Karpas-422 (cell line): ENCODE measurements around the gene MROH2B. TPM values are rescaled to one million over a fixed set of nuclear protein-coding genes. Genes with fewer than 3 reads are reported as not detected.

Experiments used
- DNase-seq: peaks from one replicate; pipeline ENCODE4 v3.0.0-alpha.2; 2015
- H2AFZ ChIP-seq: fragments of 200-600 bp; sonication (generic); 2 replicates; pipeline ENCODE4 v1.6.1; 2014; ENCODE audit warnings: antibody characterized with exemption, low read length, mixed read lengths
- H3K27ac ChIP-seq: fragments of 200-600 bp; sonication (generic); 2 replicates; pipeline ENCODE4 v1.5.1; 2014; ENCODE audit warnings: mild to moderate bottlenecking, low read length, moderate library complexity
- H3K27me3 ChIP-seq: fragments of 200-600 bp; sonication (generic); 2 replicates; pipeline ENCODE4 v1.6.1; 2014; ENCODE audit warnings: low read length, mixed read lengths
- H3K36me3 ChIP-seq: fragments of 200-600 bp; sonication (generic); 2 replicates; pipeline ENCODE4 v1.6.1; 2014; ENCODE audit warnings: low read length, mixed read lengths; ENCODE audit not compliant: insufficient read depth
- H3K4me1 ChIP-seq: fragments of 200-600 bp; sonication (generic); 2 replicates; pipeline ENCODE4 v1.6.1; 2014; ENCODE audit warnings: mild to moderate bottlenecking, low read length, mixed read lengths
- H3K4me2 ChIP-seq: fragments of 200-600 bp; sonication (generic); 2 replicates; pipeline ENCODE4 v1.6.1; 2014; ENCODE audit warnings: low read length, low read depth, mild to moderate bottlenecking; ENCODE audit not compliant: poor library complexity, severe bottlenecking
- H3K4me3 ChIP-seq: fragments of 200-600 bp; sonication (generic); 2 replicates; pipeline ENCODE4 v1.5.1; 2014; ENCODE audit warnings: mild to moderate bottlenecking, antibody characterized with exemption, low read length, mixed read lengths
- H3K79me2 ChIP-seq: fragments of 200-600 bp; sonication (generic); 2 replicates; pipeline ENCODE4 v1.6.1; 2014; ENCODE audit warnings: mild to moderate bottlenecking, low read length, mixed read lengths
- H3K9ac ChIP-seq: fragments of 200-600 bp; sonication (generic); 2 replicates; pipeline ENCODE4 v1.6.0; 2014; ENCODE audit warnings: low read length
- H3K9me2 ChIP-seq: fragments of 200-600 bp; sonication (generic), shearing (Covaris generic); replicated peaks from 2 replicates; pipeline ENCODE4 v1.6.0; 2014; ENCODE audit warnings: mild to moderate bottlenecking, low read length, moderate library complexity; ENCODE audit not compliant: insufficient read depth
- H3K9me3 ChIP-seq: fragments of 300-700, 200-600 bp; sonication (generic); 2 replicates; pipeline ENCODE4 v1.6.1; 2014; ENCODE audit warnings: low read length, mixed read lengths
- H4K20me1 ChIP-seq: fragments of 200-600 bp; sonication (generic); 2 replicates; pipeline ENCODE4 v1.6.1; 2014; ENCODE audit warnings: mild to moderate bottlenecking, antibody characterized with exemption, low read length, low read depth; ENCODE audit not compliant: insufficient read depth
- total RNA-seq: library from RNA; depleted of rRNA; stranded (reverse); fragments of >200 nt; shearing (Covaris generic); gene quantifications from 2 replicates; pipeline ENCODE4 v1.2.3, GENCODE V29; 2014; ENCODE audit warnings: low replicate concordance

MROH2B gene
- total RNA-seq, 1 experiment from 2014 or later: not detected

DNA sequence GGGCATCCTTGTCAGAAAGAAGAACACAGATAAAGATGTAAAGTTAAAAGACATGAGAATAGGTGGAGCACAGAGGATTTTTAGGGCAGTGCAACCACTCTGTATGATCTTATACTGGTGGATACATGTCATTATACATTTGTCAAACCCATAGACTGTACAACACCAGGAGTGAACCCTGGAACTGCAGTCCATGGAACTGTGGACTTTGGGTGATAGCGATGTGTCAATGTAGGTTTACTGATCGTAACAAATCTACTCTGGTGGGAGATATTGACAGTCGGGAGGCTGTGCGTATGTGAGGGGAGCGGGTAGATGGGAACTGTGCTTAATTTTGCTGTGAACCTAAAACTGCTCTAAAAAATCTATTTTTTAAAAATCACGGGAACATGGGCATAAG is 60.6 kb downstream of the MROH2B start:
- no peaks in the 10 kb centered on the region for H3K9me3 ChIP-seq
- no peak overlapping the region for H3K4me3 ChIP-seq
- no peaks in the 10 kb centered on the region for H4K20me1 ChIP-seq
- H3K9ac ChIP-seq: no peak overlapping the region
- no peak overlapping the region for H2AFZ ChIP-seq
- DNase-seq: no peak
- no peaks in the 10 kb centered on the region for H3K4me1 ChIP-seq
- no peaks in the 10 kb centered on the region for H3K9me2 ChIP-seq
- H3K27ac ChIP-seq: no peak overlapping the region
- no peaks in the 10 kb centered on the region for H3K27me3 ChIP-seq
- no peak overlapping the region for H3K4me2 ChIP-seq
- H3K79me2 ChIP-seq: no peaks in the 10 kb centered on the region
- H3K36me3 ChIP-seq: no peaks in the 10 kb centered on the region

DNA sequence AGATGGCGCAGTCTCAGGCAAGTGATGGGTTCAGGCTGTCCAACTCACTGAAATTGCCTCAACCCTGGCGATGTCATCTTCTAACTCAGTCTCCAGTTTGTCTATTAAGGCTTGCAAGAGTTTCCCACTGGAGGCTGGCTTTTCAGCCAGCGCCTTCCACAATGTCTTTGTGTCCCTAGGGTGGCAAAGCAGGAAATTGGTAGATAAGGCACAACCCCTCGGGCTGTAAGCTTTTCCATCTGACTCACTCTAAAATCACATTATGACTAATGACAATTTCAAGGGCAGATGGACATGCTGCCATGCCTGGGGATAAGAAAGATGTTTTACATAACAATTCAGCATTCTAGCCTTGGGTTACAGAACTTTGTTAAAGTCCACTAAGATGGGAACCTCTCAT is 61.9 kb downstream of the MROH2B start:
- Histone ChIP-seq H4K20me1 (no peaks in the 10 kb centered on the region), H3K4me3 (no peak overlapping the region), H3K4me2 (no peak overlapping the region), H3K79me2 (no peaks in the 10 kb centered on the region), H2AFZ (no peak overlapping the region), H3K9me2 (no peaks in the 10 kb centered on the region), H3K27me3 (no peaks in the 10 kb centered on the region), H3K4me1 (no peaks in the 10 kb centered on the region), H3K9me3 (no peaks in the 10 kb centered on the region), H3K9ac (no peak overlapping the region), H3K36me3 (no peaks in the 10 kb centered on the region), H3K27ac (no peak overlapping the region)
- DNase-seq: no peak

DNA sequence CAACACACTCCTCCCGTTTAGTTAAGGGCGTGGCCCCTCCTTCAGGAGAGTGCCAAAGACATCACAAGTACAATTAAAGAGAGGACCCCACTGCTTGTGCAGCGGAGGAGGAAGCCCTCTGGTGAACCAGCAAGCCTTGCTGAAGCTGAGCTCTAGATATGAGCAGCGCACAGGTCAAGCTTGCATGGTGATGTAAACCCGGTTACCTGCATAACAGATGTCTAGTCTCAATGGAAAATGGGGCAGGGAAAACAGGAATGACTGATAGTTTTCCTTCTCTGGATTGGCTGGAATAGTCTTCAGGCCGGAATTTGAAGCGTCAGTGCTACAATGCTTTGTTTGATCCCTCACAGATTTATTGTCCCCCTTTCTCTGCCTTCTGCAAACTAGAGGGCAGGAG is 66.2 kb downstream of the MROH2B start:
- no peaks in the 10 kb centered on the region for H3K9me3 ChIP-seq
- H2AFZ ChIP-seq: no peak overlapping the region
- H3K4me2 ChIP-seq: no peak overlapping the region
- H3K4me1 ChIP-seq: no peaks in the 10 kb centered on the region
- H4K20me1 ChIP-seq: no peaks in the 10 kb centered on the region
- no peak overlapping the region for H3K9ac ChIP-seq
- no peak overlapping the region for H3K27ac ChIP-seq
- no peaks in the 10 kb centered on the region for H3K9me2 ChIP-seq
- H3K36me3 ChIP-seq: no peaks in the 10 kb centered on the region
- no peaks in the 10 kb centered on the region for H3K27me3 ChIP-seq
- H3K4me3 ChIP-seq: no peak overlapping the region
- H3K79me2 ChIP-seq: no peaks in the 10 kb centered on the region
- no peak for DNase-seq

DNA sequence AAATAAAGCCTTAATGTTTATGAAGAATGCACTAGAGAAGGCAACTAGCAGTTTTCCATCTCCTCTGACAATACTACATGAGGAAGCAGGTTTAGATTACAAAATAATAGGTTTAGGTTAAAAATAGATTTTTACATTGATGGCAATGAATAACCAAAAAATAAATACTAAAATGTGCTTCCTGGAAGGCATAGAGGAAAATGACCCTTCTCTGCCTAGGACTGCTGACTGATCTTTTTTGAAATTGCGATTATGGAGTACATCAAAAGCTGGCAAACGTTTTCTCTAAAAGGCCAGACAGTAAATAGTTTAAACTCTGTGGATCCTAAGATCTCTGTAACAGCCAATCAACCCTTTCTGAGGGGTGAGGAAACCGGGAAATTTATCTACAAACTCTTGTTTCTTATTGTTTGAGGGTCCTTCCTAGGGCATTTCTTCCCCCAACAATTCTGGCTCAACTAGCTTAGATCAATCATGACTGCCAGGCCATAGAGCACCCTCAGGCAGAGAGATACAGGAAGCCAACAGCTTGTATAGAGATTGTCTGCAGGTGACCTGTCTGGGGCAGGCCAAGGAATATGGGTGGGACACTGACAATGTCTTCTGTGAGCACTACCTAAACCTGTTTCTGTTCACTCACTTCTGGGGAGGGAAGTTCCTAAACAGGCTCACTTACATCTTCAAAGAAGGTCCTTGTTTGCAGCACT is 67.3 kb downstream of the MROH2B start:
- H4K20me1 ChIP-seq: no peaks in the 10 kb centered on the region
- no peaks in the 10 kb centered on the region for H3K9me3 ChIP-seq
- H3K36me3 ChIP-seq: no peaks in the 10 kb centered on the region
- no peak overlapping the region for H2AFZ ChIP-seq
- no peaks in the 10 kb centered on the region for H3K9me2 ChIP-seq
- no peak overlapping the region for H3K9ac ChIP-seq
- no peak overlapping the region for H3K4me3 ChIP-seq
- H3K27me3 ChIP-seq: no peaks in the 10 kb centered on the region
- no peak for DNase-seq
- no peak overlapping the region for H3K4me2 ChIP-seq
- H3K79me2 ChIP-seq: no peaks in the 10 kb centered on the region
- no peaks in the 10 kb centered on the region for H3K4me1 ChIP-seq
- no peak overlapping the region for H3K27ac ChIP-seq

DNA sequence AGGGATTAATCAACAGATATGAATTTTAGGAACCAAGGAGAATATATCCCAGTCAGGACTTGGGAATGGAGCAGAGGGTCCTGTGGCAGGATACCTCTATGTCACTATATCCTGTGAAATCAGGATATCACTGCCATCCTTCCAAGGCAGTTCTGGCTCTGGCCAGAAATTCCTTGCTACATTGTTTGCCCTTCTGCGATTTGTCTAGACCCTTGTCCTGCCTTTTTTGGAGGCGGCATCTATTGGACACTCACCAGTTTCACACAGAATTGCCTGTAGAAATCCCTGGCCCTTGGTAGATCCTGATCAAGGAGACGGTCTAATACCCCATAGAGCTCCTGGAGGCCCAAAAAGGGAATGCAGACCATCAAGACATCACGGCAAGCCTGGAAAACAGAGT is 71.2 kb downstream of the MROH2B start:
- no peaks in the 10 kb centered on the region for H3K9me2 ChIP-seq
- H3K4me1 ChIP-seq: no peaks in the 10 kb centered on the region
- no peak overlapping the region for H3K4me3 ChIP-seq
- no peak overlapping the region for H3K9ac ChIP-seq
- H2AFZ ChIP-seq: no peak overlapping the region
- H3K4me2 ChIP-seq: no peak overlapping the region
- no peaks in the 10 kb centered on the region for H4K20me1 ChIP-seq
- no peaks in the 10 kb centered on the region for H3K36me3 ChIP-seq
- H3K27ac ChIP-seq: no peak overlapping the region
- no peaks in the 10 kb centered on the region for H3K79me2 ChIP-seq
- H3K27me3 ChIP-seq: no peaks in the 10 kb centered on the region
- DNase-seq: no peak
- H3K9me3 ChIP-seq: no peaks in the 10 kb centered on the region

DNA sequence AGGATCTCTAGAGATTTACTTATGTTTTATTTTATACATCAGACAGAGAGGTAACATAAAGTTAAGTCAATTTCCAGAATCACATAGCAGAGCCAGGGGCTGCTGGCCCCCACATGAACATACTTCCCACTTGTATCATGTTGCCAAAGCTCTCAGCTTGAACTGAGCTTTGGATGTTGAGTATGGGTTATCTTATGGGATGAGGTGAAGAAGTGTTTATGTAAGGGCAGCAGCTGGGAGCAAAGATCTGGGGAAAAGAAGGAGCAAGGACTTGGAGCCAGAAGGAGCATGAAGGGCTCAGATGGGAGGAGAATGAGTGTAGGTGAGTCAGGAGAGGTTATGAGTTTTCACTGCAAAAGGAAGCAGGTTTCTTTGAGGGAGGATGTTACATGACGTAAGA is 72.0 kb downstream of the MROH2B start:
- Histone ChIP-seq H3K9me2 (no peaks in the 10 kb centered on the region), H3K27me3 (no peaks in the 10 kb centered on the region), H2AFZ (no peak overlapping the region), H3K36me3 (no peaks in the 10 kb centered on the region), H4K20me1 (no peaks in the 10 kb centered on the region), H3K9me3 (no peaks in the 10 kb centered on the region), H3K79me2 (no peaks in the 10 kb centered on the region), H3K4me2 (no peak overlapping the region), H3K9ac (no peak overlapping the region), H3K4me1 (no peaks in the 10 kb centered on the region), H3K4me3 (no peak overlapping the region), H3K27ac (no peak overlapping the region)
- DNase-seq: no peak

DNA sequence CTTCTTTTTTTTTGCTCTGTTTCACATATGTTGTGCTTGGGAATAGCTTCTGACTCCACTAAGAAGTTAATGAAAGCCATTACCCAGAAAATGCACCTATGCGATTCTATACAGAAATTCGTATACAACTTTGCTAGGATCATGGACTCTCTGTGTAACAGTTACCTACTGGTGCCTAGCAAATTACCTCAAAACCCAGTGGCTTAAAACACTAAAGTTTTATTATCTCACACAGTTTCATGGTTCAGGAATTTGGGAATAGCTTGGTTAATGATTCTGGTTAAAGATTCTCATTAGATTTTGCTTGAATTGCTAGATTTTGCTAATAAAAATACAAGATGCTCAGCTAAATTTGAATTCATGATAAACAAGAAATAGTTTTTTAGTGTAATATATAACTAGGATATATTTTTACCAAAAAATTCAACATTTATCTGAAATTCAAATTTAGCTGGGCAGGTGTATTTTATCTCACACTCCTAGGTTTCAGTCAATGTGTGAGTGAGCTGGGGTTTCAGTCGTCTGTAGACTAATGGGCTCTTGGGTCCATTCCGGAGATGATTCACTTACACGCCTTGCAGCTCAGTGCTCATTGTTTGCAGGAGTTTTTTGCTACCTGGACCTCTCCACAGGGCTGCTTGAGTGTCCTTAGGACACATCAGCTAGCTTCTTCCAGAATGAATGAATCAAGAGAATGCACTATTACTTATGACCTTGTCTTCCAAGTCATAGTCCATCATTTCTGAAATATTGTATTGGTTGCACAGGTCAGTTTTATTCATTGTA is 75.1 kb downstream of the MROH2B start:
- Histone ChIP-seq H3K4me1 (no peaks in the 10 kb centered on the region), H3K9ac (no peak overlapping the region), H3K27me3 (no peaks in the 10 kb centered on the region), H3K9me2 (no peaks in the 10 kb centered on the region), H2AFZ (no peak overlapping the region), H3K9me3 (no peaks in the 10 kb centered on the region), H3K4me2 (no peak overlapping the region), H3K79me2 (no peaks in the 10 kb centered on the region), H3K4me3 (no peak overlapping the region), H4K20me1 (no peaks in the 10 kb centered on the region), H3K27ac (no peak overlapping the region), H3K36me3 (no peaks in the 10 kb centered on the region)
- no peak for DNase-seq

DNA sequence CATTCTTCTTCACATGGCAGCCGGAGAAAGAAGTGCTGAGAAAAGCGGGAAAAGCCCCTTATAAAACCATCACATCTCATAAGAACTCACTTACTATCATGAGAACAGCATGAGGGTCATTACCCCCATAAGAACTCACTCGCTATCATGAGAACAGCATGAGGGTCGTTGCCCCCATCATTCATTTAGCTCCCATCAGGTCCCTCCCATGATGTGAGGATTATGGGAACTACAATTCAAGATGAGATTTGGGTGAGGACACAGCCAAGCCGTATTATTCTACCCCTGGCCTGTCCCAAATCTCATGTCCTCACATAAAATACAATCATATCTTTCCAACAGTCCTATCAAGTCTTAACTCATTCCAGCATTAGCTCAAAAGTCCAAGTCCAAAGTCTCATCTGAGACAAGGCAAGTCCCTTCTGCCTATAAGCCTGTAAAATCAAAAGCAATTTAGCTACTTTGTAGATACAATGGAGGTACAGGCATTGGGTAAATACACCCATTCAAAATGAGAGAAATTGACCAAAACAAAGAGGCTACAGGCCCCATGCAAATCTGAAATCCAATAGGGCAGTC is 79.1 kb downstream of the MROH2B start:
- H3K27me3 ChIP-seq: no peaks in the 10 kb centered on the region
- H4K20me1 ChIP-seq: no peaks in the 10 kb centered on the region
- H3K79me2 ChIP-seq: no peaks in the 10 kb centered on the region
- no peak overlapping the region for H2AFZ ChIP-seq
- no peak for DNase-seq
- no peaks in the 10 kb centered on the region for H3K4me1 ChIP-seq
- no peaks in the 10 kb centered on the region for H3K9me2 ChIP-seq
- H3K4me3 ChIP-seq: no peak overlapping the region
- no peak overlapping the region for H3K27ac ChIP-seq
- H3K9ac ChIP-seq: no peak overlapping the region
- no peak overlapping the region for H3K4me2 ChIP-seq
- H3K9me3 ChIP-seq: no peaks in the 10 kb centered on the region
- no peaks in the 10 kb centered on the region for H3K36me3 ChIP-seq
